Muscle of back (tissue), 13 donors: Measurements from ENCODE around the gene CBL. TPM values are rescaled to one million over a fixed set of nuclear protein-coding genes. Genes with fewer than 3 reads are reported as not detected.
"Not testable (repeated sequence)": the region's sequence is repeated elsewhere in the genome, so short reads cannot be mapped to it uniquely, and the experiment has no call there.

Experiments
- DNase-seq, 3 donors: peaks; one replicate each; pipeline versions ENCODE4 v3.0.0 to v3.0.0-alpha.2; 2013
- long read RNA-seq, 9 donors: transcript quantifications; one replicate each; lab custom pipeline, GENCODE V29; 2026
- polyA plus RNA-seq, 10 donors: library from polyadenylated mRNA; unstranded; fragments of 120-200 nt; gene quantifications; one replicate each; pipeline ENCODE4 v1.2.1, GENCODE V29; 2013; ENCODE audit not compliant: insufficient read length in 10 of 10

CBL gene
- 10 to 100 TPM; 10.1 to 16.7 (median 13.2) TPM for polyA plus RNA-seq
- long read RNA-seq, donor 1, partial matches to known transcripts: 41 of 46 reads
- long read RNA-seq, donor 1, other reads (novel, unspliced or antisense): 5 of 46 reads
- long read RNA-seq, donor 2, full-length matches to known transcripts: 1 of 1 reads
- long read RNA-seq, donor 2, partial matches to known transcripts: 0 of 1 reads
- long read RNA-seq, donor 2, other reads (novel, unspliced or antisense): 0 of 1 reads
- long read RNA-seq, donor 3: 0 reads
- long read RNA-seq, donor 4, full-length matches to known transcripts: 1 of 70 reads
- long read RNA-seq, donor 4, partial matches to known transcripts: 60 of 70 reads
- long read RNA-seq, donor 4, other reads (novel, unspliced or antisense): 9 of 70 reads
- long read RNA-seq, donor 5, partial matches to known transcripts: 47 of 59 reads
- long read RNA-seq, donor 5, other reads (novel, unspliced or antisense): 12 of 59 reads
- long read RNA-seq, donor 6, partial matches to known transcripts: 49 of 86 reads
- long read RNA-seq, donor 6, other reads (novel, unspliced or antisense): 37 of 86 reads
- long read RNA-seq, donor 7: 0 reads
- long read RNA-seq, donor 8, full-length matches to known transcripts: 1 of 212 reads
- long read RNA-seq, donor 8, partial matches to known transcripts: 211 of 212 reads
- long read RNA-seq, donor 8, other reads (novel, unspliced or antisense): 0 of 212 reads
- long read RNA-seq, donor 9: 0 reads

- DNase-seq: peak; percentile 93 to 97 (median 95)
These were observed at the start of gene CBL for GRCh38 chr11:119205574-119206510. CBL (plus strand) TSS chr11:119206339; CDS start chr11:119206418, 79 bp downstream.

GRCh38 chr11:119156496-119156895 lies 49.6 kb upstream of the CBL start:
- no peak for DNase-seq

- DNase-seq: no peak
These were observed 49.1 kb upstream of the CBL start for GRCh38 chr11:119157063-119157462.

GRCh38 chr11:119158467-119158866 lies 47.7 kb upstream of the CBL start:
- no peak for DNase-seq

- no peak for DNase-seq
These were observed 46.0 kb upstream of the CBL start for GRCh38 chr11:119160151-119160550.

- DNase-seq: no peak
These were observed 44.3 kb upstream of the CBL start for GRCh38 chr11:119161871-119162270.

- DNase-seq: no peak
These were observed 39.6 kb upstream of the CBL start for GRCh38 chr11:119166368-119167076.

- DNase-seq: not testable (repeated sequence)
These were observed 39.1 kb upstream of the CBL start for GRCh38 chr11:119167077-119167458.

- no peak for DNase-seq
These were observed 38.2 kb upstream of the CBL start for GRCh38 chr11:119167933-119168332.

- peak; percentile 77 to 93 (median 87) for DNase-seq
These were observed 37.5 kb upstream of the CBL start, which contains the start of gene NLRX1 for GRCh38 chr11:119168471-119169281. NLRX1 (plus strand) TSS chr11:119168725; CDS start chr11:119171404, 2,679 bp downstream.

GRCh38 chr11:119169282-119169719 lies 36.8 kb upstream of the CBL start:
- peak in 2 of 3 donors; percentile 32 to 42 for DNase-seq

- no peak for DNase-seq
These were observed 33.6 kb upstream of the CBL start for GRCh38 chr11:119172513-119172912.

GRCh38 chr11:119173453-119173852 lies 32.7 kb upstream of the CBL start:
- DNase-seq: no peak

GRCh38 chr11:119175493-119176077 lies 30.6 kb upstream of the CBL start:
- DNase-seq: no peak

GRCh38 chr11:119178166-119178680 lies 27.9 kb upstream of the CBL start:
- DNase-seq: no peak

GRCh38 chr11:119179342-119179741 lies 26.8 kb upstream of the CBL start:
- DNase-seq: no peak

GRCh38 chr11:119179983-119180382 lies 26.2 kb upstream of the CBL start:
- no peak for DNase-seq

GRCh38 chr11:119180729-119181676 lies 25.1 kb upstream of the CBL start:
- DNase-seq: no peak
